ENCODE measurements around the gene HIPK1.

- TF ChIP-seq, protein P1, sequence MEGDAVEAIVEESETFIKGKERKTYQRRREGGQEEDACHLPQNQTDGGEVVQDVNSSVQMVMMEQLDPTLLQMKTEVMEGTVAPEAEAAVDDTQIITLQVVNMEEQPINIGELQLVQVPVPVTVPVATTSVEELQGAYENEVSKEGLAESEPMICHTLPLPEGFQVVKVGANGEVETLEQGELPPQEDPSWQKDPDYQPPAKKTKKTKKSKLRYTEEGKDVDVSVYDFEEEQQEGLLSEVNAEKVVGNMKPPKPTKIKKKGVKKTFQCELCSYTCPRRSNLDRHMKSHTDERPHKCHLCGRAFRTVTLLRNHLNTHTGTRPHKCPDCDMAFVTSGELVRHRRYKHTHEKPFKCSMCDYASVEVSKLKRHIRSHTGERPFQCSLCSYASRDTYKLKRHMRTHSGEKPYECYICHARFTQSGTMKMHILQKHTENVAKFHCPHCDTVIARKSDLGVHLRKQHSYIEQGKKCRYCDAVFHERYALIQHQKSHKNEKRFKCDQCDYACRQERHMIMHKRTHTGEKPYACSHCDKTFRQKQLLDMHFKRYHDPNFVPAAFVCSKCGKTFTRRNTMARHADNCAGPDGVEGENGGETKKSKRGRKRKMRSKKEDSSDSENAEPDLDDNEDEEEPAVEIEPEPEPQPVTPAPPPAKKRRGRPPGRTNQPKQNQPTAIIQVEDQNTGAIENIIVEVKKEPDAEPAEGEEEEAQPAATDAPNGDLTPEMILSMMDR (IDR thresholded peaks at IDR 0.05; ENCODE audit: poor library complexity), result no peak
- TF ChIP-seq EZH2phosphoT487 (IDR thresholded peaks at IDR 0.05; ENCODE audit: low read depth, severe bottlenecking, unreplicated experiment), result no peak
- no peak for TF ChIP-seq EZH2 (IDR thresholded peaks at IDR 0.05; ENCODE audit: borderline replicate concordance)
Observed at GRCh38 chr1:113958691-113959090, 29.6 kb downstream of the HIPK1 start.

Measured in hepatocyte (in vitro differentiated cells).